ENCODE measurements around the gene SPAG17.

SPAG17 gene

DNA sequence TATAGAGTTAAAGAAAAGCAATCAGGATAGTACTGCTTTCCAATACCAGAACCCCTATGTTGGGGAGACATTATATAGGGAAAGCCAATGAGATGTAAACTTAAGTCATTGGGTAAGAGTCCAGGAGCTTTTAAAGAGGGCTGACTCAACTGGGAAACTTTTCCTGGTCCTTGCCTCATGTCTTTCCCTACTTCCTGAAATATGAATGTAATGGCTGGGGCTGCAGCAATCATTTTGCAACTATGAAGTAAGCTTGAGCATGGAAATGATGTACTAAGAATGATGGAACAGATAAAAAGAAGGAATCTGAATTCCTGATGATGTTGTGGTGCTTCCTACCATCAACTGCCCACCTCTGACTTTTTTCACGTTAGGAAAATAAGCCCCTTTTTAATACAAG, 199.8 kb downstream of the SPAG17 start (continued):
- TF ChIP-seq TSHZ2 (CRISPR knock-in tag; IDR thresholded peaks at IDR 0.05): no peak

DNA sequence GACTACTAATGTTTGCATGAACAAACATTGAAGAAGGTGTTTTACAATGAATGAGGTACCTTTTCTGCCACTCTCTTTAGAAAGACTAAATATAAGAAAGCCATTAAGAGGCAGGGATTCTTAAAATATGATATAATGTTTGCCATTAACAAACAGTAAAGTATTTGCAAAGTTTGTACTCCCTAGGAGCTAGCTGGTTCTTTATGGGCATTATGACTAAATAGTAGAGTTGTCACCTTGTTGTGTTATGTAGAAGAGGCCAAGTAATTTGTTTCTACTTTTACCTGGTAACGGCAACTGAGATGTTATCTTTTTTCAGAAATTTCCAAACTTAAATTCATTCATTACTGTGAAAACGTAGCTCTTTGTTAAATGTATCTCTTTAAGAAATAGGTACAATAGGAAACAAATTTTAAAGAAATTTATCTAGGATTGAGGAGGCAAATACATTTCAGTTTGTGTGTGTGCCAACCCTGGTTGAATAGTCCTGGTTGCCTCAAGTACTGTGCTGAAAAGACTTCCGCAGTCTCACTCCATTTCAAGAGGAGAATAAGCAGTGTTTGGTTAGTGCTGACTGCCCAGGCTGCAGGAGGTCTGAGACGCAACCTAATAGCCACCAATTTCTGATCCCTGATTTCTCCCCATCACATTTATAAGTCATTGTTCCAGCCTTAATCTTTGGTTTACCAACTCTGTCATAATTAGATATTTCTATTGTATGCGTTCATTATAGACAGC, 203.4 kb downstream of the SPAG17 start:
- ATAC-seq: no peak

More for the DNA sequence above, 203.4 kb downstream of the SPAG17 start:
- no peak for TF ChIP-seq ZC3H10 (CRISPR knock-in tag; IDR thresholded peaks at IDR 0.05)
- TF ChIP-seq TCF4 (CRISPR knock-in tag; IDR thresholded peaks at IDR 0.05; ENCODE audit: borderline replicate concordance): no peak
- TF ChIP-seq TOX (CRISPR knock-in tag; IDR thresholded peaks at IDR 0.05; ENCODE audit: borderline replicate concordance): no peak
- TF ChIP-seq BACH2 (CRISPR knock-in tag; IDR thresholded peaks at IDR 0.05; ENCODE audit: borderline replicate concordance): no peak
- TF ChIP-seq PPARA (CRISPR knock-in tag; IDR thresholded peaks at IDR 0.05; ENCODE audit: borderline replicate concordance): no peak
- no peak for TF ChIP-seq SNAI2 (CRISPR knock-in tag; IDR thresholded peaks at IDR 0.05)
- TF ChIP-seq, protein P1, sequence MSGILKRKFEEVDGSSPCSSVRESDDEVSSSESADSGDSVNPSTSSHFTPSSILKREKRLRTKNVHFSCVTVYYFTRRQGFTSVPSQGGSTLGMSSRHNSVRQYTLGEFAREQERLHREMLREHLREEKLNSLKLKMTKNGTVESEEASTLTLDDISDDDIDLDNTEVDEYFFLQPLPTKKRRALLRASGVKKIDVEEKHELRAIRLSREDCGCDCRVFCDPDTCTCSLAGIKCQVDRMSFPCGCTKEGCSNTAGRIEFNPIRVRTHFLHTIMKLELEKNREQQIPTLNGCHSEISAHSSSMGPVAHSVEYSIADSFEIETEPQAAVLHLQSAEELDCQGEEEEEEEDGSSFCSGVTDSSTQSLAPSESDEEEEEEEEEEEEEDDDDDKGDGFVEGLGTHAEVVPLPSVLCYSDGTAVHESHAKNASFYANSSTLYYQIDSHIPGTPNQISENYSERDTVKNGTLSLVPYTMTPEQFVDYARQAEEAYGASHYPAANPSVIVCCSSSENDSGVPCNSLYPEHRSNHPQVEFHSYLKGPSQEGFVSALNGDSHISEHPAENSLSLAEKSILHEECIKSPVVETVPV (CRISPR knock-in tag; IDR thresholded peaks at IDR 0.05): no peak
- TF ChIP-seq ESRRG (CRISPR knock-in tag; IDR thresholded peaks at IDR 0.05): no peak
- TF ChIP-seq GLIS3 (CRISPR knock-in tag; IDR thresholded peaks at IDR 0.05): no peak
- no peak for TF ChIP-seq ZNF8 (CRISPR knock-in tag; IDR thresholded peaks at IDR 0.05)
- TF ChIP-seq CREB5 (CRISPR knock-in tag; IDR thresholded peaks at IDR 0.05; ENCODE audit: low read depth): no peak
- TF ChIP-seq ZNF565 (CRISPR knock-in tag; conservative IDR thresholded peaks at IDR 0.05; ENCODE audit: low read depth): no peak
- TF ChIP-seq, protein P2, sequence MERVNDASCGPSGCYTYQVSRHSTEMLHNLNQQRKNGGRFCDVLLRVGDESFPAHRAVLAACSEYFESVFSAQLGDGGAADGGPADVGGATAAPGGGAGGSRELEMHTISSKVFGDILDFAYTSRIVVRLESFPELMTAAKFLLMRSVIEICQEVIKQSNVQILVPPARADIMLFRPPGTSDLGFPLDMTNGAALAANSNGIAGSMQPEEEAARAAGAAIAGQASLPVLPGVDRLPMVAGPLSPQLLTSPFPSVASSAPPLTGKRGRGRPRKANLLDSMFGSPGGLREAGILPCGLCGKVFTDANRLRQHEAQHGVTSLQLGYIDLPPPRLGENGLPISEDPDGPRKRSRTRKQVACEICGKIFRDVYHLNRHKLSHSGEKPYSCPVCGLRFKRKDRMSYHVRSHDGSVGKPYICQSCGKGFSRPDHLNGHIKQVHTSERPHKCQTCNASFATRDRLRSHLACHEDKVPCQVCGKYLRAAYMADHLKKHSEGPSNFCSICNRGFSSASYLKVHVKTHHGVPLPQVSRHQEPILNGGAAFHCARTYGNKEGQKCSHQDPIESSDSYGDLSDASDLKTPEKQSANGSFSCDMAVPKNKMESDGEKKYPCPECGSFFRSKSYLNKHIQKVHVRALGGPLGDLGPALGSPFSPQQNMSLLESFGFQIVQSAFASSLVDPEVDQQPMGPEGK (CRISPR knock-in tag; IDR thresholded peaks at IDR 0.05; ENCODE audit: borderline replicate concordance): no peak
- no peak for TF ChIP-seq ZNF70 (CRISPR knock-in tag; IDR thresholded peaks at IDR 0.05)
- TF ChIP-seq TSHZ2 (CRISPR knock-in tag; IDR thresholded peaks at IDR 0.05): no peak
- no peak for TF ChIP-seq RARB (CRISPR knock-in tag; IDR thresholded peaks at IDR 0.05)
- TF ChIP-seq, protein P3, sequence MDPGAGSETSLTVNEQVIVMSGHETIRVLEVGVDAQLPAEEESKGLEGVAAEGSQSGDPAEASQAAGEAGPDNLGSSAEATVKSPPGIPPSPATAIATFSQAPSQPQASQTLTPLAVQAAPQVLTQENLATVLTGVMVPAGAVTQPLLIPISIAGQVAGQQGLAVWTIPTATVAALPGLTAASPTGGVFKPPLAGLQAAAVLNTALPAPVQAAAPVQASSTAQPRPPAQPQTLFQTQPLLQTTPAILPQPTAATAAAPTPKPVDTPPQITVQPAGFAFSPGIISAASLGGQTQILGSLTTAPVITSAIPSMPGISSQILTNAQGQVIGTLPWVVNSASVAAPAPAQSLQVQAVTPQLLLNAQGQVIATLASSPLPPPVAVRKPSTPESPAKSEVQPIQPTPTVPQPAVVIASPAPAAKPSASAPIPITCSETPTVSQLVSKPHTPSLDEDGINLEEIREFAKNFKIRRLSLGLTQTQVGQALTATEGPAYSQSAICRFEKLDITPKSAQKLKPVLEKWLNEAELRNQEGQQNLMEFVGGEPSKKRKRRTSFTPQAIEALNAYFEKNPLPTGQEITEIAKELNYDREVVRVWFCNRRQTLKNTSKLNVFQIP (CRISPR knock-in tag; IDR thresholded peaks at IDR 0.05; ENCODE audit: borderline replicate concordance, low read depth): no peak
- no peak for TF ChIP-seq ARNTL (CRISPR knock-in tag; IDR thresholded peaks at IDR 0.05; ENCODE audit: borderline replicate concordance, low read depth)
- no peak for TF ChIP-seq ZFP3 (CRISPR knock-in tag; IDR thresholded peaks at IDR 0.05)
- no peak for TF ChIP-seq ZFP30 (CRISPR knock-in tag; IDR thresholded peaks at IDR 0.05)

Data from SK-N-SH treated with all-trans-retinoic acid at 6 μM for 48 hours (cell line).